ENCODE data around the gene JADE2.
A peak's percentile ranks its signal among the peaks of the same experiment; 100 is the strongest.

- TF ChIP-seq TARDBP (IDR thresholded peaks at IDR 0.05): no peak
- no peak for TF ChIP-seq FOXA1 (IDR thresholded peaks at IDR 0.05)
- TF ChIP-seq BHLHE40 (IDR thresholded peaks at IDR 0.05; ENCODE audit: borderline replicate concordance): no peak
- no peak for TF ChIP-seq FOXK2 (IDR thresholded peaks at IDR 0.05)
- no peak for TF ChIP-seq ELF4 (IDR thresholded peaks at IDR 0.05)
- TF ChIP-seq FOXM1 (IDR thresholded peaks at IDR 0.05; ENCODE audit: borderline replicate concordance): no peak
- TF ChIP-seq SUZ12 (IDR thresholded peaks at IDR 0.05): no peak
- no peak for TF ChIP-seq LEF1 (IDR thresholded peaks at IDR 0.05; ENCODE audit: borderline replicate concordance)
- TF ChIP-seq PKNOX1 (IDR thresholded peaks at IDR 0.05): peak; percentile 87
- TF ChIP-seq SP1 (IDR thresholded peaks at IDR 0.05): no peak
- no peak for TF ChIP-seq L3MBTL2 (conservative IDR thresholded peaks at IDR 0.05)
- no peak for TF ChIP-seq HDGF (IDR thresholded peaks at IDR 0.05; ENCODE audit: borderline replicate concordance)
Observed at GRCh38 chr5:134626369-134627014, 101.0 kb downstream of the JADE2 start.

Data from HEK293T (cell line).